ENCODE results near the gene MLPH. TPM values are rescaled to one million over a fixed set of nuclear protein-coding genes. Genes with fewer than 3 reads are reported as not detected.
"Not testable (repeated sequence)": the region's sequence is repeated elsewhere in the genome, so short reads cannot be mapped to it uniquely, and the experiment has no call there.

MLPH gene
- polyA plus RNA-seq, 1 donor: 3.6 TPM

GRCh38 chr2:237457388-237457941 is 29.6 kb upstream of the MLPH start:
- no peak for DNase-seq

- no peak for DNase-seq
Observed at GRCh38 chr2:237458519-237458918, 28.5 kb upstream of the MLPH start.

DNA sequence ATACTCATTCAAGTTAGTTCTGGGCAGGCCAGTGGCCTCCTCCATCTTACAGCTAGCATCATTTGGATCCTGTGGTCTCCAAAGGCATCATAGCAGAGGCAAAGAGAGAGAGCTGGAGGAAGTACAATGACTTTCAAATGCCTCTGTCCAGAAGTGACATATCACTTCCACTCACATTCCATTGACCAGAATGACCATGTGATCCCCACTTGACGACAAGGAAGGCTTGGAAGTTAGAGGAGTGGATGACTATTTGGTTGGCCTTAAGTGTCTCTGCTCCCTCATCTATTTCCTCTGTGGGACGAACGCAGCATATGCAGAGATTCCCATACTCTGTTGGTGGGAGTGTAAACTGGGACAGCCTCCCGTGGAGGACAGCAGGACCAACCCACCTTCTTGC is 27.8 kb upstream of the MLPH start:
- DNase-seq: no peak

GRCh38 chr2:237459741-237460174 is 27.3 kb upstream of the MLPH start:
- DNase-seq: no peak

DNA sequence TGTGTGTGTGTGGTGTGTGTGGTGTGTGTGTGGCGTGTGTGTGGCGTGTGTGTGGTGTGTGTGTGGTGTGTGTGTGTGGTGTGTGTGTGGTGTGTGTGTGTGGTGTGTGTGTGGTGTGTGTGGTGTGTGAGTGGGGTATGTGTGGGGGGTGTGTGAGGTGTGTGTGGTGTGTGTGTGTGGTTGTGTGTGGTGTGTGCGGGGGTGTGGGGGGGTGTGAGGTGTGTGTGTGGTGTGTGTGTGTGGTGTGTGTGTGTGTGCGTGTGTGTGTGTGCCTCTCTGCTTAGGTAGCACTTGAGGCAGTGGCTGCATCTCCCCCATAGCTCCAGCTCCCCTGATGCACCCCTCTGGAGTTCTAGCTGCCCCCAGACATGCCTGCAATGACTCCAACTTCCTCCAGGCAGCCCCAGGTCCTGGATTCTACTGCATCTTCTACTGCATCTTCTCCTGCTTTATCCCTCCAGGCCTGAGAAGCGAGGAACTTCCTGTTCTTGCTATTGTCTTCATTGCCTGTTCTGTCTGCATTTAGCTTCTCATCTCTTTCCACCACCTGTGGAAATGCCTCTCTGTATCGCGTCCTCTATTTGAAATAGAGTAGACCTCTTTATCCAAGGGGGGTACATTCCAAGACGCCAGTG is 22.2 kb upstream of the MLPH start:
- no peak for DNase-seq

GRCh38 chr2:237465515-237466148 is 21.4 kb upstream of the MLPH start:
- no peak for DNase-seq

- DNase-seq: no peak
Observed at GRCh38 chr2:237466211-237466610, 20.8 kb upstream of the MLPH start.

DNA sequence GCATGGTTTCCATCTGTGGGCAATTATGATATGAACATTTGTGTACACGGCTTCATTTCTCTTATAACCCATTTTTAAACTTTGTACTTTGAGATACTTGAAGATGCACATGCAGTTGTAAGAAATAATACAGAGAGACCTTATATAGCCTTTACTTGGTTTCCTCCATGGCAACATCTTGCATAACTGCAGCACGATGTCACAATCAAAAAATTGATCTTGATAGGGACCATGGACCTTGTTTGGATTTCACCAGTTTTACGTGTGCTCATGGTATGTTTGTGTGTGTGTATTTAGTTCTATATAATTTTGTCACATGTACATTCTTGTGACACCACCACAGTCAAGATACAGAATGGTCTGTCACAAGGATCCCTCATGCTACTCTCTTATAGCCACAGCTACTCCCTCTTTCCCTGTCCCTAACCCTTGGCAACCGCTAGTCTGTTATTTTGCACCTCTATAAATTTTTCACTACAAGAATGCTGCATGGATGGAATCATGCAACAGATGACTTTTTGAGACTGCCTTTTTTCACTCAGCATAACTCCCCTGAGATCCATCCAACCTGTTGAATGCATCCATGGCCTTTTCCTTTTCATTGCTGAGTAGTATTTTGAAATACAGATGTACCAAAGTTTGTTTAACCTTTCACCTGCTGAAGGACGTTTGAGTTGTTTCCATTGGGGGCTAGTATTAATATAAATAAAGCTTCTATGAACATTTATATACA is 19.4 kb upstream of the MLPH start:
- DNase-seq: no peak

DNA sequence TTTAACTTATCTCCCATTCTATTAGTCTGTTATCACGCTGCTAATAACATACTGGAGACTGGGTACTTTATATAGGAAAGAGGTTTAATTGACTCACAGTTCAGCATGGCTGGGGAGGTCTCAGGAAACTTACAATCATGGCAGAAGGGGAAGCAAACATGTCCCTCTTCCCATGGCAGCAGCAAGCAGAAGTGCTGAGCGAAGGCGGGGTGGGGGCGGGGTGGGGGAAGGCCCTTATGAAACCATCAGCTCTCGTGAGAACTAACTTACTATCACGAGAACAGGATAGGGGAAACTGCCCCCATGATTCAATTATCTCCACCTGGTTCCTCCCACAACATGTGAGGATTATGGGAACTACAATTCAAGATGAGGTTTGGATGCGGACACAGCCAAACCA is 17.6 kb upstream of the MLPH start:
- not testable (repeated sequence) for DNase-seq

GRCh38 chr2:237469849-237470248 is 17.2 kb upstream of the MLPH start:
- no peak for DNase-seq

DNA sequence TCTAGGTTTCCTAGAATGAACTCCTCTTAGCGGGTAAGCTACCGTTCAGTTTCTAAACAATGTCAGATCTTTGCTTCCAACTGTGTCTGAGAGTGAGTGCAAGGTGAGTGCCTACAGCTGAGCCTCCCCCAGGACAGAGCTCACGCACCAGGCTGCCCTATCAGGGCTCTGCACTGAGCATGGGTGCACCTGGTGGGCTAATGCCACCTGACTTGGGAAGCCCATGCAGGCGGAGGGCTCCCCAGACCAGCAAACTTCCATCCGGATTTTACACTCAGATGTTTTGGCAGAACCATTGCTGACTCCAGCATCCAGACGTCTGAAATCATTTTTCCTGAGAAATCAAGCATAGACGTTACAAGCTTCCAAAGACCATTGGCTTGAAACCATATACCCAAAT is 16.1 kb upstream of the MLPH start:
- DNase-seq: no peak

DNA sequence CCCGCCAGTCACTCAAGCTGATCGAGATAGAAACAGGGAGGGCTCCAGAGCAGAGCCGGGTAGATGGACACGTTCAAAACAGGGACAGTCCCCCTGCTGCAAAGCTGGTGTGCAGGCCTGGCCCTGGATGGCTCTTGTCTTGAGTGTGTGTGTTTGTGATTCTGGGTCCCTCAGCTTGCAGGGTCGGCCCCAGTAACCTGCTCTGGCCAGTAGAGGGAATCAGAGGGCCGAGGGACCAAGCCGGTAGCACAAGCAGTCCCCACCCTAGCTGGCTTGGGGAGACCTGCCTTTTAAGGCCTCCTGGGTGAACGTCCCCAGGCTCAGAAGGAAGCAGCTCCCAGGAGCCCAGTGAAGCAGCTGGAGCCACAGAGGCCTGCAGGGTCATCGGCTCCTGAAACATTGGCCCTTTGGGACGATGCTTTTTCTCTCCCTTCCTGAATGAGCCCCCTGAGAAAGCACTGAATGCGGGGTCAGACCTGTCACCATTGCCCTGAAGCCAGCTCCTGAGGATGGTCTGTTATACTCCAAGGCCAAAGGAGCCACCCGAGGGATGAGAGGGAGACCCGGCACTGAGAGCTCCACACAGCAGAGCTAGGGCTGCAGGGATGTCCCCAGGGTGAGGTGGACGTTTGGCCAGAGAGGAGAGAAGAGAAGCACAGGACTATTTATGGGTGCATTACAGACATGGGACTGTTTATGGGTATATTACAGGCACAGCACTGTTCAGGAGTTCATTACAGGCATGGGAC is 15.4 kb upstream of the MLPH start:
- DNase-seq: no peak

DNA sequence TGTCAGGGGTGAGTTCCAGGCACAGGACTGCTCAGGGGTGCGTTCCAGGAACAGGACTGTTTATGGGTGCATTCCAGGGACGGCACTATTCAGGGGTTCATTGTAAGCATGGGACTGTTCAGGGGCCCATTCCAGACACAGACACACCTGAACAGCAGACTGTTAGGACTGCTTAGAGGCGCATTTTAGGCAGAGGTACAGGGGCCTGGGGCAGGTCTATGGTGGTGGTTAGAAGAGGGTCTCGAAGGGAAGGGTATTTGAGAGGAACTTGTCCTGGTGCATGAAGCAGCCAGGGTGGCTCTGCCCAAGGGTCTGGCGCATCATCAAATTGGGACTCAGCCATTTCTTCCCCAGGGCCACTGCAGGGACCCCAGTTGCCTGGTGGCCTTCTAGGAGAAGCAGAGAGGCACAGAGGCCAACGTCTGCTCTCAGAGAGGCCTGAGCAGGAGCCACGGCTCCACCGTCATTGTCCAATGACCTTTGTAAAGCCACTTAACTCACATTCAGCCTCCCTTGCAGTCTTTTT is 14.8 kb upstream of the MLPH start:
- no peak for DNase-seq

GRCh38 chr2:237472909-237473877 is 13.9 kb upstream of the MLPH start:
- DNase-seq: no peak

DNA sequence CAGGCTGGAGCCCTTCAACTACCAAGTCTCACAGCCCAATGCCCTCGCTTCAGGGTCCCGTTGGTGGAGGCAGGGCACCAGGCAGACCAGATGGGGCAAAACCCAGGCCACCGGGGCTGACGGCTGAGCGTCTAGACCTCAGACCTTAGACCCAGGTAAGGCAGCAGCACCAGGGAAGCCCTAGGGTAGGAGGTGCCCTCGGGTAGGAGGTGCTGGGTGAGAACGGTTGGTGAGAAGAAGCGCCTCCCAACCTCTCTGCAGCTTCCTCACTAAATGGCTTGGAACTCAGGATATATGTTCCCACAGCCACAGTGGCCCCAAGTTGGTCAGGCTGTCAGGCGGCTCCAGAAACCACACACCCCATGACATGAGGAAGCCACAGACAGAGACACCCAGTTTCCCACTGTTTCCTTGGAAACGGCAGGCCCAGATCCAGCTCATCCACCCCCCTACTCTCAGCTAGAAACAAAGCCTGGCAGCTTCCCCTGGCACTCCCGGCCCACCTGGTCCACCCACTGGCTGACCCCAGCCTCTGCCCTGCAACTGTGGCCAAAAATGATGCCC is 13.1 kb upstream of the MLPH start:
- no peak for DNase-seq

DNA sequence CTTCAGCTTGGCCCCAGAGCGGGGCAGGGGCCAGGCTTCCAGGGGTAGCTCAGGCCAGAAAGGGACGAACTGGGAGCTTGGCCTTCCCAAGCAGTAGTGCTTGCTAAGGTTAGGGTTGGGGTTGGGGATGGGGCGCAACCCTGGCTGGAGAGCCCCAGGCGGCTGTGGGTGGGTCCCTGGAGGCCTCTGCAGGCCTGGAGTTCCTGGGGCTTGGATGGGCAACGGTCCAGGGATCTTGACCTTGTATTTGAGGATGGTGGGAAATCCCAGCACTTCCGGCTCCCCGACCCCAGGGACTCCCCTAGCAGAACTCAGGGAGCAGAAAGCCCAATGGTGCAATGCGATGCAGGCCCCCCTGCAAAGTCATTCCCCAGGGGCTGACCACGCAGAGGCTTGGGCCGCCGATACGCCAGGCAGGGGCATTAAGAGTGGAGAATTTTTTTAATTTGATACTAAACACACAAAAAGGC is 12.6 kb upstream of the MLPH start:
- DNase-seq: no peak

DNA sequence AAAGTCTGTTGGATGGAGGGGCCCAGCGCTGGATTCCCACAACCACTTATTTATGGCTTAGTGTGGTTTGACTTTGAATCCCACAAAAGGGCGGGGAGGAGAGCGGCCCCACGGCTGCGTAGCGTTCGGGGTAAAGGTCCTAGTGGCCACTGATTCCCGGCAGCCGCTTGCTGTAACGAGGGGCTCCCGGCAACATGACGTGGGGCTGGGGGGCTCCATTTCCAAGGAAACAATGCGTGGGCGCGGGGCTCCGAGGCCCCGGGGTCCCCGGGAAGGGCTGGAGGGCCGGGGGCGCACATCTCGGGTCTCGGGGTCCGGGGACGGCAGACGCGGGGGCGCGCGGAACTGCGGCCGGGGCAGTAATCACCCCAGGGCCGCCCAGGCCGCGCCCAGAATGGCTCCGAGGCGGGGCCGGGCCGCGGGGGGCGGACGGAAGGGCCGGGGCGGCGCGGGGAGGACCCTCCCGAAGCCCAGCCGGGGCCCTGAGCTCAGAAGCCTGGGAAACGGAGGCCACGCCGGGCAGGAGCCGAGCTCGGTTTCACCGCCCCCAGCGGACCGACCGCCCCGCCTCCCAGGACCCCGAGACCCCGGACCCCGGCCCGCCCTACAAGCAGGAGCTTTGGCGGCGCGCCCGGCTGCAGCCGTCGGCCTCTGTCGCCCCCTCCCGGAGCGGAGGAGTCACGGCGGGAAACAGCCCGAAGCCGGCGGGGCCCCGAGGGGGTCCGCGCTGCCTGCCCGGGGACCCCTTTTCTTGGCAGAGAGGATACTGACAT is 11.9 kb upstream of the MLPH start:
- DNase-seq: peak; percentile 81

DNA sequence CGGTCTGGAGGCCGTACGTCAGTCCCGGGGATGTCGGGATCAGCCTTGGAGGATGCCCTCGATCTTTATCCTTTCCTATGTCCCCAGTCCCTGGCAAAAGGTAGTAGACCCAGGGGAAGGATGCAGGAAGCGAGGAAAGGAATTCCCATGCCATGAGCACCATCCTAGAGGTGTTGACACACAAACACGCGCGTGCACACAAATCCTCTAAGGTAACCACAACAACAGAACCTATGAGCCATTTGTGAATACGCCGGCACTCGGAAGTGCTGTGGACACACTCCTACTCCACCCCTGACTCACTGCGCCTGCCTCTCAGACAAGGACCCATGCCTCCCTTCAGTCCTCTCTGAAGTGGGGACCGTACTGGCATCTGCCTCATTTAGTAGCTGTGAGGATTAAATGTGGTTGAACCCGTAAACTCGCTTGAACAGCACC is 11.3 kb upstream of the MLPH start:
- no peak for DNase-seq

- DNase-seq: no peak
Observed at GRCh38 chr2:237478095-237478494, 9.0 kb upstream of the MLPH start.

- no peak for DNase-seq
Observed at GRCh38 chr2:237478979-237479378, 8.1 kb upstream of the MLPH start.
